ENCODE data around the gene NOS3.

The NOS3 gene

DNA sequence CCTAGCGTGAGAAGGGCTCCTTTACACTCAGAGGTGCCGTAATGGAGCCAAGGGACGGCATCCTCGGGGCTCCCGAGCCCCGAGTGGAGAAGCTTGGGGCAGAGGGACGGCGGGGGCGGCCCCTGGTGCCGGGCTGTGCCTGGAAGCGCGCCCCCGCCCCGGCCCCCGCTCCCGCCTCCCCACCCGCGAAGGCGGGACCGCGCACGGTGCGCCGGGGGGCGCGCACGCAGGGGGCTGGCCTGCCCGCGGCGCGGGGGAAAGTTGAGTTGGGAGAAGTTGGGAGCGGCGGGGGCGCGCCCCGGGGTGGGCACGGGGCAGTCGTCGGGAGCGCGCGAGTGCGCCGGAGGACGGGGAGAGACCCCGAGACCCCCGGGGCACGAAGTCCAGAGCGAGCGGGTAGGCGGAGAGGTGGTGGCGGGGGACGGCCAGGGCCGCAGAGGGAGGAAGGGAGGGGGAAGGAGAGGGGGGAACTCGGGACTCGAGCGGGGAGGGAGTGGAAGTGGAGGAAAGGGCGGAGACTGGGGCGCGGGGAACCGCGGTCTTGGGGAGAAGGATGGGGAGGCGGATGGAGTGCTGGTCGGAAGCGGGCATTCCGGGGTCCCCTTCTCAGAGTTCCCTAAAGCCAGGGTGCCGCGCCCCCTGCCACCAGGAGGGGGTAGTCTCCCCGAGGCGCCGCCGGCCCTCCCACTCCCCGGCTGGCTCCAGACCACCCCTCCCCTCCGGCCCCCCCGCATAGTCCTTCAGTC, 68.7 kb downstream of the NOS3 start, which contains the start of gene SLC4A2:
TSS of gene SLC4A2 (plus strand) at position 223 of the 746 bp plus-strand sequence. CDS start 2,399 bp downstream, outside the sequence.
- Histone ChIP-seq H3K27me3 (replicated peaks in 2 of 5; ENCODE audit: control insufficient read depth in 4 of 5, insufficient read depth in 5 of 5, low read length in 4 of 5) (no peaks in the 10 kb centered on the region), H3K36me3 (ENCODE audit: control insufficient read depth in 4 of 4, insufficient read depth in 4 of 4, low read length in 3 of 4) (peaks cover 0 to 19% (median 10%) of the 10 kb centered on the region in 4 experiments), H3K4me3 (ENCODE audit: control insufficient read depth in 1 of 7, extremely low read depth in 1 of 7, insufficient read depth in 4 of 7, low read depth in 2 of 7, low read length in 6 of 7) (peak within 1 kb of the TSS; percentile 57 to 98 (median 82)), H3K4me1 (ENCODE audit: control extremely low read depth in 1 of 4, control insufficient read depth in 4 of 4, insufficient read depth in 4 of 4, low read length in 3 of 4) (peaks cover 5 to 44% (median 37%) of the 10 kb centered on the region in 4 experiments), H3K27ac (ENCODE audit: insufficient read depth in 1 of 2, low read depth in 1 of 2, low read length in 2 of 2, poor library complexity in 1 of 2, severe bottlenecking in 2 of 2) (peak within 1 kb of the TSS; percentile 50 to 90), H3K9me3 (ENCODE audit: control extremely low read depth in 1 of 5, control insufficient read depth in 4 of 5, insufficient read depth in 2 of 5, low read depth in 1 of 5, low read length in 4 of 5) (no peaks in the 10 kb centered on the region)
- DNase-seq = peak; percentile 68 to 71 (median 71)
- POLR2A ChIA-PET = interaction anchor here (0.6 to 1.3 kb wide), 2 partner anchors 51 to 1274 kb away, joined by 3 read pairs; no protein-coding TSS in a partner anchor
- CTCF ChIA-PET = interaction anchor here (1.0 to 7.2 kb wide), 6 partner anchors 16 to 52 kb away, joined by 3 to 64 read pairs (median 6); partner anchors contain the start of genes ABCB8 and TMUB1
- 0% methylated on average over 57 of the region's 75 CpGs for WGBS (ENCODE audit: insufficient coverage)

DNA sequence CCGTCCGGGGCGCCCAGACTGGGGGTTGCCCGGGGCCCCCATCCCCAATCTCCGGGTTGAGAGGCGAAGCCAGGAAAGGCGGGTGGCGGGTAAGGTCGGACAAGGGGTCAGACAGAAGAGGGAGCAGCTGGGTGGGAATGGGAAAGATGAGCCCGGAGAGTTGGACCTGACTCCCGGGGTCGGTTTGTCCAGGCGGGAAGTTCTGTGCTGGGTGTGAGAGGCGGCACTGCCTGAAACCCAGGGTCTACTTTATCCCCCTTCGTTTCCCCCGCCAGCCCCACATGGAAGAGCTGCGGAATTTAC, 69.2 kb downstream of the NOS3 start:
- Histone ChIP-seq H3K27me3 (replicated peaks in 2 of 5; ENCODE audit: control insufficient read depth in 4 of 5, insufficient read depth in 5 of 5, low read length in 4 of 5) (no peaks in the 10 kb centered on the region), H3K4me3 (ENCODE audit: control insufficient read depth in 1 of 7, extremely low read depth in 1 of 7, insufficient read depth in 4 of 7, low read depth in 2 of 7, low read length in 6 of 7) (peak overlapping the region; percentile 57 to 98 (median 82)), H3K27ac (ENCODE audit: insufficient read depth in 1 of 2, low read depth in 1 of 2, low read length in 2 of 2, poor library complexity in 1 of 2, severe bottlenecking in 2 of 2) (peak overlapping the region in 1 of 2 experiments; percentile 66), H3K36me3 (ENCODE audit: control insufficient read depth in 4 of 4, insufficient read depth in 4 of 4, low read length in 3 of 4) (peaks cover 0 to 24% (median 15%) of the 10 kb centered on the region in 4 experiments), H3K4me1 (ENCODE audit: control extremely low read depth in 1 of 4, control insufficient read depth in 4 of 4, insufficient read depth in 4 of 4, low read length in 3 of 4) (peaks cover 5 to 44% (median 37%) of the 10 kb centered on the region in 4 experiments), H3K9me3 (ENCODE audit: control extremely low read depth in 1 of 5, control insufficient read depth in 4 of 5, insufficient read depth in 2 of 5, low read depth in 1 of 5, low read length in 4 of 5) (no peaks in the 10 kb centered on the region)
- no peak for DNase-seq
- ChIA-PET CTCF (interaction anchor here (0.8 to 7.2 kb wide), 7 partner anchors 16 to 51 kb away, joined by 3 to 64 read pairs (median 6); partner anchors contain the start of genes ABCB8 and TMUB1), POLR2A (interaction anchor here (1.3 kb wide), 1 partner anchor 50 kb away, joined by 3 read pairs; no protein-coding TSS in a partner anchor)
- 3% methylated on average over 12 of the region's 17 CpGs for WGBS (ENCODE audit: insufficient coverage)

DNA sequence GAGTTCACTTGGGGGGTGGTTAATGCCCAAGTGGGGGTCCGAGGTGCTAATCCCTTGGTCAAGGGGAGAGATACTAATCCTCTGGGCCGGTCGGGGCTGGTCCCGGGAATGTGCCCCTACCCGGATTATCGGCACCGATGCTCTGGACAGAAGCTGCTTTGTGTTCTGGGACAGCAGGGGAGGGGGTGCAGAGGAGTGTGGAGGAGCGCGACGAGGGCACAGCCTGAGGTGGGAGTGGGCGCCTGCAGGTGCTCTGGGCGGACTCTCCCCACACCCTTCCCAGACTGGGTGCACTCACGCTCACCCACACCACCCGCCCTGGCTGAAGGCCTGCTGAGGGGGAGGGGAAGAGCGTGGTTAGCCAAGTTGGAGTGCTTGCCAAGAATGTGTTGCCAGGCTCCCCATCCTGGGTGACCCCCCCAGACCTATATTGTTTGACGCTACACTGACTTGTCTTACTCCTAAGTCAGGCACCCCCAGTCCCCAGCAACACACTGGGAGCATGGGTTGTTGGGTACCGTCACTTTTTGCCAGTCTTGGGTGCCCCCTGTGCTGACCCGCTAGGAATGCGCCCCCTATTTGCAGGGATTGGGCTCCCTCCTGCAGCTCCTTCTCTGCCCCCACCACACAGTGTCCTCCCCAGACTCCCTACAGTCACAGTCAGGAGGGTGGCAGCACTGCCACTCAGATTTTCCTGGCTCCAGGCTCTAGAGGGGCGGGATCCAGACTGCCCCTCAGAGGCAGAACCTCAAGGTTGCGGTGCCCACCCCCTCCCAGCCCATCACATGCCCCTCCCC, 69.8 kb downstream of the NOS3 start:
- WGBS (ENCODE audit: insufficient coverage) = 27% methylated on average over 8 of the region's 21 CpGs
- Histone ChIP-seq H3K9me3 (ENCODE audit: control extremely low read depth in 1 of 5, control insufficient read depth in 4 of 5, insufficient read depth in 2 of 5, low read depth in 1 of 5, low read length in 4 of 5) (no peaks in the 10 kb centered on the region), H3K36me3 (ENCODE audit: control insufficient read depth in 4 of 4, insufficient read depth in 4 of 4, low read length in 3 of 4) (peaks cover 0 to 30% (median 21%) of the 10 kb centered on the region in 4 experiments), H3K4me1 (ENCODE audit: control extremely low read depth in 1 of 4, control insufficient read depth in 4 of 4, insufficient read depth in 4 of 4, low read length in 3 of 4) (peaks cover 5 to 44% (median 37%) of the 10 kb centered on the region in 4 experiments), H3K27ac (ENCODE audit: insufficient read depth in 1 of 2, low read depth in 1 of 2, low read length in 2 of 2, poor library complexity in 1 of 2, severe bottlenecking in 2 of 2) (peak overlapping the region in 1 of 2 experiments; percentile 66), H3K27me3 (replicated peaks in 2 of 5; ENCODE audit: control insufficient read depth in 4 of 5, insufficient read depth in 5 of 5, low read length in 4 of 5) (no peaks in the 10 kb centered on the region), H3K4me3 (ENCODE audit: control insufficient read depth in 1 of 7, extremely low read depth in 1 of 7, insufficient read depth in 4 of 7, low read depth in 2 of 7, low read length in 6 of 7) (peak overlapping the region; percentile 57 to 98 (median 82))
- ChIA-PET CTCF (interaction anchor here (0.8 to 7.2 kb wide), 11 partner anchors 10 to 52 kb away, joined by 3 to 64 read pairs (median 4); partner anchors contain the start of genes ABCB8 and TMUB1), POLR2A (interaction anchor here (1.3 kb wide), 1 partner anchor 50 kb away, joined by 3 read pairs; no protein-coding TSS in a partner anchor)
- DNase-seq = peak in 2 of 3 donors; percentile 25 to 38

DNA sequence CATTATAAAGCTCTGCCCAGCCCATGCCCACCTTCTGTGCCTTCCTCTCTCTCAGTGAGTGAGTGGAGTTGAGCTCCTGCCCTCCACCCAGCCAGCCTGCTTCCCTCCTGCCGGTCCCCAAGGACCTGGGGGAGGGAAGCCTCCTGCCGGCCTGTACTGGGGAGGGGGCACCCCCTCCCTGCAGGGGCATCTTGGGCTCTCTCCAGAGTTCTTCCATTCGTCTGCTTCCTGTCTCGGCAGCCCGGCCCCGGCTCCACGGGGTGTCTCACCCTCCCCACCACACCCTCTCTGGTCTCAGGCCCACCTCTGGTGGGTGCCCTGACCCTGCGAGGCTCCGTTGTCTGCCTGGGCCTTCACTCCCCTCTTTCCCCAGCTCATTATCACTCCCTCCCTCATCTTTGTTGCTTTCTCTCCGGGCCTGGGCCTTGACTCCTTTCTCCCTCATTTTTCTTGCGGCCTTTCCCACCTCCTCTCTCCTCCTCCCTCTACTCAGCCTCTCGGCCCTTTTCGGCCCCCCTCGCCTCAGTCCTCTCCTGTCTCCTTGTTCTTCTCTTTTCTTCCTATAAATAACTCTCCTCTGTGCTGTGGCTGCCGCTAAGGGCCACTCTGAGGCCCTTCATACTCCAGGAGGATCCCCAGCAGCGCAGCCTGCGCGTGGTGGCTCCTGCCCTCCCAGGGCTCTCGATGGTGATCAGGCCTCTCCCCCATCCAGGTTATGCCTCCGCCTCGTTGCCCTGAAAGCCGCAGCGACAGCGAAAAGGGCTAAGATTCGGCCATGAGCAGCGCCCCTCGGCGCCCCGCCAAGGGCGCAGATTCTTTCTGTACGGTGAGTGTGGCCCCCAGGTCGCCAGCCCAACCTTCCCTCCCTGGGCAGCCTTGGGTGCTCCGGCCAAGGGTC, 70.6 kb downstream of the NOS3 start:
- peaks cover 5 to 43% (median 37%) of the 10 kb centered on the region in 4 experiments for H3K4me1 ChIP-seq (ENCODE audit: control extremely low read depth in 1 of 4, control insufficient read depth in 4 of 4, insufficient read depth in 4 of 4, low read length in 3 of 4)
- peaks cover 0 to 38% (median 26%) of the 10 kb centered on the region in 4 experiments for H3K36me3 ChIP-seq (ENCODE audit: control insufficient read depth in 4 of 4, insufficient read depth in 4 of 4, low read length in 3 of 4)
- no peak for DNase-seq
- peak overlapping the region in 1 of 2 experiments; percentile 66 for H3K27ac ChIP-seq (ENCODE audit: insufficient read depth in 1 of 2, low read depth in 1 of 2, low read length in 2 of 2, poor library complexity in 1 of 2, severe bottlenecking in 2 of 2)
- no peaks in the 10 kb centered on the region for H3K27me3 ChIP-seq (replicated peaks in 2 of 5; ENCODE audit: control insufficient read depth in 4 of 5, insufficient read depth in 5 of 5, low read length in 4 of 5)
- H3K4me3 ChIP-seq (ENCODE audit: control insufficient read depth in 1 of 7, extremely low read depth in 1 of 7, insufficient read depth in 4 of 7, low read depth in 2 of 7, low read length in 6 of 7) = peak overlapping the region in 1 of 7 experiments; percentile 81
- H3K9me3 ChIP-seq (ENCODE audit: control extremely low read depth in 1 of 5, control insufficient read depth in 4 of 5, insufficient read depth in 2 of 5, low read depth in 1 of 5, low read length in 4 of 5) = no peaks in the 10 kb centered on the region
- POLR2A ChIA-PET = interaction anchor here (1.3 kb wide), 1 partner anchor 49 kb away, joined by 3 read pairs; no protein-coding TSS in a partner anchor
- CTCF ChIA-PET = interaction anchor here (0.8 to 7.2 kb wide), 8 partner anchors 10 to 51 kb away, joined by 3 to 64 read pairs (median 3); partner anchors contain the start of gene ABCB8
- 92% methylated on average over 30 of the region's 33 CpGs for WGBS (ENCODE audit: insufficient coverage)

DNA sequence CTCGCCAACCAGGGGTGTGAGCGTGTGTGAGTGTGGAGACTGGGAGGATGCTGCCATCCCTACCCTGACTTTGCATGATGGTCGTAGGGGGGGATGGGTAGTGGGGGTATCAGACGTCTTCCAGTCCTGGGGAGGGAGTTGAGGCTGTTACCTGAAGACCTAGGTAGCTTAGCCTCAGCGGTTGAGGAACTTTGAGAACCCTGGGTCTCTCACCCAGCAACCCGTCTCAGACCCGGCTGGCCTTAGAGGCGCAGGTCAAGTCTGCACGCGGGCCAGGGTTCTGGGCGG, 71.2 kb downstream of the NOS3 start:
- no peaks in the 10 kb centered on the region for H3K9me3 ChIP-seq (ENCODE audit: control extremely low read depth in 1 of 5, control insufficient read depth in 4 of 5, insufficient read depth in 2 of 5, low read depth in 1 of 5, low read length in 4 of 5)
- H3K4me3 ChIP-seq (ENCODE audit: control insufficient read depth in 1 of 7, extremely low read depth in 1 of 7, insufficient read depth in 4 of 7, low read depth in 2 of 7, low read length in 6 of 7) = no peak overlapping the region
- DNase-seq = no peak
- no peaks in the 10 kb centered on the region for H3K27me3 ChIP-seq (replicated peaks in 2 of 5; ENCODE audit: control insufficient read depth in 4 of 5, insufficient read depth in 5 of 5, low read length in 4 of 5)
- whole genome bisulfite sequencing (ENCODE audit: insufficient coverage) = 95% methylated on average over 9 of the region's 11 CpGs
- CTCF ChIA-PET = interaction anchor here (0.8 to 7.2 kb wide), 3 partner anchors 14 to 34 kb away, joined by 3 to 64 read pairs (median 5); partner anchors contain the start of gene ABCB8
- peaks cover 2 to 44% (median 32%) of the 10 kb centered on the region in 4 experiments for H3K36me3 ChIP-seq (ENCODE audit: control insufficient read depth in 4 of 4, insufficient read depth in 4 of 4, low read length in 3 of 4)
- H3K27ac ChIP-seq (ENCODE audit: insufficient read depth in 1 of 2, low read depth in 1 of 2, low read length in 2 of 2, poor library complexity in 1 of 2, severe bottlenecking in 2 of 2) = peak overlapping the region in 1 of 2 experiments; percentile 66
- POLR2A ChIA-PET = no interaction called here
- H3K4me1 ChIP-seq (ENCODE audit: control extremely low read depth in 1 of 4, control insufficient read depth in 4 of 4, insufficient read depth in 4 of 4, low read length in 3 of 4) = peaks cover 3 to 38% (median 31%) of the 10 kb centered on the region in 4 experiments
